NCI-H1436 (cell line): Measurements from ENCODE around the gene CYSRT1.
A peak's percentile ranks its signal among the peaks of the same experiment; 100 is the strongest.

Source experiments
- DNase-seq: peaks from one replicate; lab custom pipeline; 2025; lab: John Stamatoyannopoulos, UW

Gene CYSRT1

DNA sequence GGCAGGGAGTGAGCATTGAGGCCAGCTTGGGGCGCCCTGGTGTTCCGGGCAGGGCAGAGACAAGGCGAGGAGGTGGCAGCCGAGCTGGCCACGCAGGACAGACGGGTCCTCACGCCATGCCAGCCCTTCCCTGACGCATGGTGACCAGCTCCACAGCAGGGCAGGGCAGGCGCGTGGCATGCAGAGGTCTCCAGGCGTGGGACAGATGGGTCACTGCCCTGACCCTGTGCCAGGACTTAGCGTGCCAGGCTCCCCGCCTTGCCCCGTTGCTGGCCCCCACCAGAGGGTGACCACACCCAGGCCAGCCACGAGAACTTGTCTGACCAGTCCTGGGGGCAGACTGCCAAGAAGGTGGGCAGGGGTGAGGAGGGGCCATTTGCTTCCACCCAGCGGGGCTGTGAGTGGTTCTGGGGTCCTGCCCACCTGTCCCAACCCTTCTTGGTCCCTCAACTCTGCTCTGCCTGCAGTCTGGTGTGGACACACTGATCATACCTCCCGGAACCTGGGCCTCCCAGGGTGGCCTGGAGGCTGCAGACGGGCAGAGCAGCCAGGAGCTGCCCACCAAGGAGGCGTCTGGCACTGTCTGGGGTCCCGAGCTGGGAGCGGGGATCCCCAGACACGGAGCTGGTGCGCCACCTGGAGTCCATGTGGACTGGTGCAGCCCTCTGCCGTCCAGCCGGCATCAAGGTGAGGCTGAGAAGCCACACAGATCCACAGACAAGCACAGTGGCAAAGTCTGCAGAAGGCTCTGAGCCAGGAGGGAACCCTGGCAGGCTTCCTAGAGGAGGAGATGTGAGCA, 2.3 kb downstream of the CYSRT1 start, which contains the start of gene RNF224:
Gene RNF224, plus strand, starts transcription at position 449 of the 799 bp plus-strand sequence. CDS start 834 bp downstream, outside the sequence.
- DNase-seq: peak; percentile 81

DNA sequence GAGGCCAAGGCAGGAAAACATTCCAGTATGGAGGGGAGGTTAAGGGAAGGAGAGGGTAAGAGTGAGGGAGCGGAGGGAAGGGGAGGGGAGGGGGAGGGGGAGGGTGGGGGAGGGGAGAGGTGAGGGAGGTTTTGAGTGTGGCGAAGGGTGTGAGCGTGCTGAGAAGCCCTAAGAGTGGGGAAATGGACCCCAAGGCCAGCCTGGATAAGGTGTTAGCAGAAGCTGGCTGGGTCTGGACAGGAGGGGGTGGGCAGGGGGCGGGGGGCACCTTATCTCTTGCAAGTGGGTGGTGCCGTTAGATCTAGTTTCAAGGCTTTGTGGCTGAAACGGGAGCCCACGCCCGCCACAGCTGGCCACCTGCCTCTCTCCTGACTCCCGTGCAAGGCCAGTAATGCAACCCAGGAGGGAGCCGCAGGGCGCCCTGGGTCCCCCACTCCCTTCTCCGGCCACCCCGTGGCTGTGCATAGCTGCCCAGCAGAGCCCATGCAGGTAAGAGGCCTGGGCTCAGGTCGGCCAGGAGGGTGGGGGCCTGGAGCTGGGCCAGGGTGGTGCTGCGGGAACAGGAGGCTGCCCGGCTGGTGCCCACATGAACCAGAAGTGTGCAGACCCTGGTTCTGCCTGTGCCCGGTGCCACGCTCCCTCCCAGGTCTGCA, 3.0 kb downstream of the CYSRT1 start:
- no peak for DNase-seq

DNA sequence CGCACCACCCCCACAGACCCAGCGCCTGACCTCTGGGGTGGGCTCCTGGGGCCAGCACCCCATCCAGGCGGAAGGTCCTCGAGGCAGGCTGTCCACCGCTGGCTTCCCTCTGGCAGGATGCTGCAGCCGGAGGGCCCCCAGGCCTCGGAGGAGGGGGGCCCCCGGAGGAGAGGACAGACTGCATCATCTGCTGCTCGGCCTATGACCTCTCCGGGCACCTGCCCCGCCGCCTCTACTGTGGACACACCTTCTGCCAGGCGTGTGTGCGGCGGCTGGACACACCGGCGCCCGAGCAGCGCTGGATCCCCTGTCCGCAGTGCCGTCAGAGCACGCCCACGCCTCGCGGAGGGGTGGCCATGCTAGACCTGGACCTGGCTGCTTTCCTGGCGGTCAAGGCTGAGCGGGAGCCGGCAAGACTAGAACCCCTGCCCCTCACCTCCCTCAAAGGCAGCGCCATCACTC, 3.6 kb downstream of the CYSRT1 start:
- no peak for DNase-seq

DNA sequence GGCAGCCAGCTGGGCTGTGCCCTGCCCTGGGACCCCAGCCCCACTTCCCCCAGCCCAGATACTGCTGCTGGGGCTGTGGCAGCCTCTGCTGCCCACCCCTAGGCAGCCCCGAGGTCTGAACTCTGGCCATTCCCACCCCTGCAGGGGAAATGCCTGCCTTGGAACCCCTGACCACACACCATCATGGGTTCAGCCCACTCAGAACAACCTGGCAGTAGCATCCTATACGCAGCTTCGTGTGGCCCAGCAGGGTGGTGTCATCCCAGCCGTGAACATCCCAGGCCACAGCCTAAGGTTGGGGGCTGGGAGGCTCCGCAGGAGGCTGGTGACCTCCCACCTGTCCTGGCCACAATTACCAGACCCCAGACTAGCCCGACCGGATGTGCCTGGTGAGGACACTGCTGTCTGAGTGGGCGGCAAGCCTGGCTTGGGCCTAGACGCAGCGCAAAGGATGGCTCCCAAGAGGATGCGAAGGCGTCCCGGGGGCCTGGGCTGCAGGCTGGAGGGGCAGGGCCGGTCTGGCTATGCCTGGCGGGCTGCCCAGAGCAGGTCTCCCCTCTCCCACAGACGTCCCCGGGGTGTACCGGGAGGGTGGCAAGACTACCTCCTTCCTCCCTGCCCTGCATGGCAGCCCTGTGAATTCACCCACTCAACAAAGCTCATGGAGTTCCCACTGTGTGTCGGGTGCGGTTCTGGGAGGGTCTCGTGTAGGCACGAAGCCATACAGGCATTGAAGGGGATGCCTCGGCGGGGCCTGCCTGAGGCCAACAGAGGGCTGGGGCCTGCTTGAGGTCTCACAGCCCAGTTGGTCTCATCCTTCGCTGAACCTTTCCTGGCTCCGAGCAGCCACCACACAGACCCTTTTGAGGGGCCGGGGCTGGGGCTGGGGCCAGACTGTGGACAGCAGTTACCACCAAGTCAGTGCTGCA, 4.3 kb downstream of the CYSRT1 start:
- no peak for DNase-seq

DNA sequence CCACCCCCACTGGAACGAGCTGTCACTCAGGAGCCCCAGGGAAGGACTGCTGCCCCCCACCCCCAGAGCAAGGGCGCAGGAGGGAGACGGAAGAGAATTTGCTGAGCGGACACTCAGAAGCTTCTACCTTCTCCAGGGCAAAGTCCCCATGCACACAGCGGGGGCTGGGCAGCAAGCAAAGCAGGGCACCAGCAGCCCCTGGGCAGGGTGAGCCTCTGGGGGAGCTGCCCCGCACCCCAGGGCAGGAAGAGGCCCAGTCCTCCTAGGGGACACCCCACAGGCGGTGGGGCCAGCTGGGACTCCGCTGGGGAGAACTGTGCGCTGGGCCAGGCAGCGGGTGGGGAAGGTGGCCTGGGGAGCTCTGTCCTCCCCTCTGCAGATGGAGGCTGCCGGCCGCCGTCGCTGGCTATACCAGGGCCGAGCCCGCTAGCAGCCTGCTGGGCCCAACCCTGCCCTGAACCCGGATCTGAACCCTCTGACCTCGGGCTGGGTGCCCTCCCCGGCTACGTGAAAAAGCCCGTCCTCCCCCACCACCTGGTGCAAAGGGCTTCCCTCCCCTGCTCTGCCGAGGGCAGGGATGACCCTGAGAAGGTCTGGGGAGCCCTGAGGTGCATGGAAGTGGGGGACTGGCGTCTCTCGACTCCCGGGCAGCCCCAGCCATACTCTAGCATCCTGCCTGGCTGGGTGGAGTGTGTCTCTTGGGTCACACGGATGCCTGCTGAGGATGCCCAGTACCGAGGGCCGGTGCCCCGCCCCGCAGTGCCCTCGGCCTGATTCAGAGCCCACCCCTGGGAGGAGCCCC, 5.1 kb downstream of the CYSRT1 start:
- DNase-seq: no peak

DNA sequence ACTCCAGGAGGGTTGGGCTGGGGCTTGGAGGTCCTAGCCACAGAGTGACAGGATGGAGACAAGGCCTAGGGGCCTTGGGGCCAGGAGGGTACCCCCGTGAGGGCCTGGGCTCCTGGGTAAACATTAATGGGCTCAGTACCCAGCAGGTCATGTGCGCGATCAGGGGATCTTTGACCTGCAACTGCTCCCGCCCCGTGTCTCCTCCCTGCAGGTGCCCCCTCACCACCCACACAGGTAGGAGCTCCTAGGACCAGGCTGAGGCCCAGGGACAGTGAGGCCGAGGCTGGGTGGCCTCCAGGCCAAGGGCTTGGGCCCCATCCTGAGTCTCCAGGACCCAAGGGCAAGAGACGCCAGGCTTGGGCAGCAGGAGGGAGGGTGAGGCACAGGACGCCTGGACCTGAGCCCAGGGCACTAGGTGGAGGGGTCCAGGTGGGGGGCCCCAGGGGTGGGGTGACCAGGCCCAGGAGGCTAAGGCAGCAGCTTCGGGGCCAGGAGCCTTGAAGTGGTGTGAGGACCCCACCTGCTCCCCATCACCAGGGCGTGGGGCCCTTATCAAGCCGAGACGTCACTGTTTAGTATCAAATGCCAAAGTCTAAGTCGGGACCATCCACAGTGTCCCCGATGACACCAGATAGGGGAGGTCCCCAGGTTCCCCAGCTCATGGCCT, 5.9 kb downstream of the CYSRT1 start, which contains the start of gene SLC34A3:
Gene SLC34A3, plus strand, starts transcription at position 197 of the 667 bp plus-strand sequence. CDS start 802 bp downstream, outside the sequence.
- no peak for DNase-seq

DNA sequence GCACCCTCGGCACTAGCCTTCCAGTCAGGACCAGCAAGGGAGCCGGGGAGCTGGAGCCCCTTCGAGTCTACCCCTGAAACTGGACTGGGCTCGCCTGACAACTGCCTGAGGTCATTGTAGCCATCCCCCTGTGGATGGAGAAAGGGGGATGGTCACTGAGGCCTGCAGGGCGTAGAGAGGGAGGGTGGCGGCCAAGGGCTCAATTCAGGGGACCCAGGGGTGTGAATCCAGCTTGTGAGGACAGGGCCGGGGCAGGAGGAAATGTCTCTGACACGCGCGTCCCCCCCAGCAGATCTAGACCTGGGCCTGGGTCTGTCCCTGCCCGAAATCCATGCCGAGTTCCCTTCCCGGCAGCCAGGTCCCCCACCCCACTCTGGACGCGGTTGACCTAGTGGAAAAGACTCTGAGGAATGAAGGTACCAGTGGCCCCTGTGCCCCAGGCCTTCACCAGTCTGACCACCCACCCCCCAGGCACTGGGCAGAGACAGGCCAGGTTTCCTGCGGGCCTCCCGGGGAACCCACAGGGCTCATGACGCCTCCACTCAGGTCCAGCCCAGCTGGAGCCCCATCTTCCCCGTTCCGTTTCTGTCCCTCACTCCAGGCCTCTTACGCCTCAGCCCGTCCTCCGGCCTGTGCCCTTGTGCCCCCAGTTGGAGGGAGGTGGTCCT, 6.5 kb downstream of the CYSRT1 start:
- no peak for DNase-seq

DNA sequence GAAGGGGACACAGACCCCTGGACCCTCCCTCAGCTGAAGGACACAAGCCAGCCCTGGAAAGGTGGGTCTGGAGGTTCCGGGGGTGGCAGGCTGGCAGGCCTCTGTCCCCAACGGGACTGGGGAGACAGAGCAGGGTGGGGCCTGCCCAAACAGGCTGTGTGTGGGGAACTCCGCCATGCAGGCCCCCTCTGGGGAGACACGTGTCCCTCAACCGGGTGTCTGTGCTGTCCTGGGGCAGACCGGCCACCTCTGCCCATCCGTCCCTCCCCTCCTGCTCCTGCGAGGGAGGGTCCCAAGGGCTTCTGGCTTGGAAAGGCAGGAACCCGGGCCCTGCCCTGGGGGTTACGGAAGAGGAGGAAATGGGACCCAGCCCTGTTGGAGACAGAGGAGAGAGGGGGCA, 7.1 kb downstream of the CYSRT1 start:
- no peak for DNase-seq

DNA sequence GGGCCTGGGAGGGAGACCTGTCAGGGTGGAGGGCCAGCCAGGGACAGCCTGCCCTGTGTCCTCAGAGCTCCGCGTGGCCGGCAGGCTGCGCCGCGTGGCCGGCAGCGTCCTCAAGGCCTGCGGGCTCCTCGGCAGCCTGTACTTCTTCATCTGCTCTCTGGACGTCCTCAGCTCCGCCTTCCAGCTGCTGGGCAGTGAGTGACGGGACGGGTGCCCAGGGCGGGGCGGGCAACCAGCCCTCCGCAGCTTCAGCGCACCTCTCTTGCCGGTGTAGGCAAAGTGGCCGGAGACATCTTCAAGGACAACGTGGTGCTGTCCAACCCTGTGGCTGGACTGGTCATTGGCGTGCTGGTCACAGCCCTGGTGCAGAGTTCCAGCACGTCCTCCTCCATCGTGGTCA, 7.5 kb downstream of the CYSRT1 start:
- DNase-seq: no peak

DNA sequence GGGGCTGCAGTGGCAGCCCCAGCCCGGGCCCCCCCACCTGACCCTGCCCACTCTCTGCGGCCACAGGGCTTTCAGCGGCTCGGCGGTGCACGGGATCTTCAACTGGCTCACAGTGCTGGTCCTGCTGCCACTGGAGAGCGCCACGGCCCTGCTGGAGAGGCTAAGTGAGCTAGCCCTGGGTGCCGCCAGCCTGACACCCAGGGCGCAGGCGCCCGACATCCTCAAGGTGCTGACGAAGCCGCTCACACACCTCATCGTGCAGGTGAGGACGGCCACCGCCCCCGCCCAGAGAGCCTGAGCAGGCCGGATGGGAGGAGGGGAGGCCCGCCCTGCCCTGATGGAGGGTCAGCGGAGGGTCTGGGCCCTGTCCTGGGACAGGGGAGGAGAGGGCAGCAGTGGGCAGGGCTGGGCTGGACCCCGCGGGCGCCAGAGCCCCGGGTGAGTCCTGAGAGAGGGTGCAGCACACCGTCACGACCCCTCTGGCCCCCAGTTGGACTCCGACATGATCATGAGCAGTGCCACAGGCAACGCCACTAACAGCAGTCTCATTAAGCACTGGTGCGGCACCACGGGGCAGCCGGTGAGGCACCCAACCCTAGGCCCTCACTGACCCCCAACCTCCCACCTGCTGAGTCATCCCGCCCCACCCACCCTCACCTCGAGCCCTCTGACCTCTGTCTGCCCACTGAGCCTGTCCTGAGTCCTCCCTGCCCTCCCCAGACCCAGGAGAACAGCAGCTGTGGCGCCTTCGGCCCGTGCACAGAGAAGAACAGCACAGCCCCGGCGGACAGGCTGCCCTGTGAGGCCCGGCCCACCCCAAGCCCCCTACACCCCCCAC, 8.4 kb downstream of the CYSRT1 start:
- no peak for DNase-seq

DNA sequence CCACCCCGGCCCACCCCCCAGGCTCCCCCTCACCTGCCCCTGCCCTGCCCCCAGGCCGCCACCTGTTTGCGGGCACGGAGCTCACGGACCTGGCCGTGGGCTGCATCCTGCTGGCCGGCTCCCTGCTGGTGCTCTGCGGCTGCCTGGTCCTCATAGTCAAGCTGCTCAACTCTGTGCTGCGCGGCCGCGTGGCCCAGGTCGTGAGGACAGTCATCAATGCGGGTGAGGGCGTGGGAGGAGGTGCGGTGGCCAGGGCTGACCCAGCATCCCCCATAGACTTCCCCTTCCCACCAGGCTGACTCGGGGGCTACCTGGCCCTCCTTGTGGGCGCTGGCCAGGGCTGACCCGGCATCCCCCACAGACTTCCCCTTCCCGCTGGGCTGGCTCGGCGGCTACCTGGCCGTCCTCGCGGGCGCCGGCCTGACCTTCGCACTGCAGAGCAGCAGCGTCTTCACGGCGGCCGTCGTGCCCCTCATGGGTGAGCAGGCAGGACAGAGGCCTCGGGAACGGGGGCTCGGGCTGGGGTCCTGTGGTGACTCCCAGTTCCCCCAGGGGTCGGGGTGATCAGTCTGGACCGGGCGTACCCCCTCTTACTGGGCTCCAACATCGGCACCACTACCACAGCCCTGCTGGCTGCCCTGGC, 9.2 kb downstream of the CYSRT1 start:
- DNase-seq: no peak

DNA sequence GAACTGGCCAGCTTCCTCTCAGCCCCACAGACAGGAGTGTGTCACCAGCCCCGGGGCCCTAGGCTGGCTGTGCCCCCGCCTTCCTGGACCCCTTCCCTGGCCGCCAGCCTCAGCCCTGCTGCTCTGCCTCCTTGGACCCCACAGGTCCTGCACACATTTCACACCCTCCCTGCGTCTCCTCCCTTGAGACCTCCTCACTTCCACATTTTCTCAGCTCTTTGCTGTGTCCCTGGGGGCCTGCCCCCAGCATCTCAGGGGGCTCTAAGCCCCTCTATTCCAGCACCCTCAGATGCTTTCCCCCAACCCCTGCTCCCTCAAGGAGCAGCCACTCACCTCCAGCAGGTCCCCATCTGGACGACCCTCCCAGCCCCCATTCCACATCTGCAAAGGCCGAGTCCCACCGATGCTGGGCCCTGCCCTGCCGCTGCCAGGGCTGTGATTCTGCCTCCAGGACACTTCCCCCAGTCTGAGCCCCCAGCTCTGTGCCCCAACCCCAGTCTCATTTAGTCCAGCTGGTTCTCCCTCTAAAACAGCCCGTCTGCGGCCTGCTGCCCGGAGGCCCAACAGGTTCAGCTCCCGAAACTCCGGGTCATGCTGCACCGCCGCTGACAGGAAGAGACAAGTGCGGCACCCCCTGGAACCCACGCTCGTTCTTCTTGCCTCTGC, 9.9 kb downstream of the CYSRT1 start:
- no peak for DNase-seq

DNA sequence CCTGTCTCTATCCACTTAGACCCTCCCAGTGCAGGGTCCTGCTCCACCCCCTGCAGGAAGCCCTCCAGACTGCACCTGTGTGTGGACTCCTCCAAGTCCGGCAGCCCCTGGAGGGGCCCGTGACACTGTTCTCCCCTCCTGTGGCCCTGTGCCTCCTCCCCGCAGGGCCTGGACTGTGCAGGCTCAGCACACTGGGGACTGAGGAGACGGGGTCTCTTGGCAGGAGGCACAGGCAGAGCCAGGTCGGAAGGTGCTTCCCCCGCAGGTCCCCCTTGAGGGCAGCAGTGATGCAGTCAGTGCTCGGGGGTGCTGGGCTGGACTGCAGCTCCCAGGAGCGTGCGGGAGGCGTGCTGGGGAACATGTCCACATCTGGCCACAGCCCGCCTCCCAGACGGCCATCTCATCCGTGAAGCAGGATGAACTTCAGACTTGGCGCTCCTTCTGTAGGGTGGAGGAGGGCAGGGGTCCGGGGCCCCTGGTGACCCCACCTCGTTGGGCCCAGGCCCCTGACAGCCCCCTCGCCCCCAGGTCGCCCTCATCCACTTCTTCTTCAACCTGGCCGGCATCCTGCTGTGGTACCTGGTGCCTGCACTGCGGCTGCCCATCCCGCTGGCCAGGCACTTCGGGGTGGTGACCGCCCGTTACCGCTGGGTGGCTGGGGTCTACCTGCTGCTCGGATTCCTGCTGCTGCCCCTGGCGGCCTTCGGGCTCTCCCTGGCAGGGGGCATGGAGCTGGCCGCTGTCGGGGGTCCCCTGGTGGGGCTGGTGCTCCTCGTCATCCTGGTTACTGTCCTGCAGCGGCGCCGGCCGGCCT, 10.7 kb downstream of the CYSRT1 start:
- DNase-seq: no peak

DNA sequence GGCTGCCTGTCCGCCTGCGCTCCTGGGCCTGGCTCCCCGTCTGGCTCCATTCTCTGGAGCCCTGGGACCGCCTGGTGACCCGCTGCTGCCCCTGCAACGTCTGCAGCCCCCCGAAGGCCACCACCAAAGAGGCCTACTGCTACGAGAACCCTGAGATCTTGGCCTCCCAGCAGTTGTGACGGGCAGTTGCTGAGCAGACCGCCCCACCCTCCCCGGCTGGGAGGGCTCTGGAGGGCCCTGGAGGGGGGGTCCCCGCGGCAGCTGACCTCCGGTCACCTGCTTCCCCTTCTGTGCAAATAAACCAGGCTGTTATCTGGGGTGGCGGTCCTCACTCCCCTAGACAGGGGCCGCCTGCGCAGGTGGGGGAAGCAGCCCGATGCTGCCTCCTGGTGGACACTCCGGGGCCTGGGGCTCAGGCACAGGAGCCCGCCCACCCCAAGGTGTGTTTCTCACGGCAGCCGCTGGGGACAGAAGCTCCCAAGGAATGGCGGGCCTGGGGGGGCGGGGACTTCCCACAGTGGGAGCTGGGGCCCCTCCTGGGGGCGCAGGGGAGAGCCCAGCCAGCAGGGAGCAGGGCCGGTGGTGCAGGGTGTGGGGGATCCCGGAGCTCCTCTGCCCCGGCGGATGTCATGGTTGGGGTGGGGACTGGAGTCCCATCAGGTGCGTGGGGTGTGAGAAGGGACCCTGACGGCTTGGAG, 11.4 kb downstream of the CYSRT1 start:
- DNase-seq: peak; percentile 93

DNA sequence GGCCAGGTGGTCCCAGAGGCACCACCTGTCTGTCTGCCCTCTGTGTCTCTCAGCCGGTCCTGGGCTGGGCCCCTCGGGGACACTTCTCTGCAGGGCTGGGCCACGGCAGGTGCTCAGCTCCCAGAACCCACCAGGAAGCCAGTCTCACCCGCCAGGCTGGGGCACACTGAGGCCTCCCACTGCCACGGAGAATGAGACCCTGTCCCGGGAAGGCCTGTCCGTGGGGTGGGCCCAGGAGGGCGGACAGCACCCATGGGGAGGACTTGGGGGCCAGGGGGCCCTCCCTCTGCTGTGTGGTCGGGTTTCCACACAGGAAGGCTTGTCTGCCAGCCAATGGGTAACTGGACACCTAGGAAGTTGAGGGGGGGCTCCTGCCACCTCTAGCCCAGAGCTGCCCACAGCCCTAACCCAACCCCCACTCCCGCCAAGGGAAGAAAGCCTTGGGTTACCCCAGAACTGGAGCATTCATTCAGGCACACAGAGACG, 12.0 kb downstream of the CYSRT1 start:
- no peak for DNase-seq
